Activated naive CD8-positive, alpha-beta T cell treated with anti-CD3 and anti-CD28 coated beads for 36 hours (primary cell): ENCODE measurements around the gene HSBP1. TPM values are rescaled to one million over a fixed set of nuclear protein-coding genes. Genes with fewer than 3 reads are reported as not detected.

Experiments used
- DNase-seq: peaks from one replicate; pipeline ENCODE4 v3.0.0; 2021
- H3K27ac Mint-ChIP-seq: one replicate; pipeline ENCODE4 v1.8.0; 2022; ENCODE audit warnings: mild to moderate bottlenecking, moderate library complexity, mixed read lengths
- H3K27me3 Mint-ChIP-seq: one replicate; pipeline ENCODE4 v1.8.0; 2022; ENCODE audit warnings: mild to moderate bottlenecking, mixed read lengths
- H3K36me3 Mint-ChIP-seq: one replicate; pipeline ENCODE4 v1.8.0; 2021; ENCODE audit warnings: mild to moderate bottlenecking, mixed read lengths
- H3K4me1 Mint-ChIP-seq: one replicate; pipeline ENCODE4 v1.8.0; 2021; ENCODE audit warnings: mixed read lengths
- H3K4me3 Mint-ChIP-seq: one replicate; pipeline ENCODE4 v1.8.0; 2022; ENCODE audit warnings: mild to moderate bottlenecking, moderate library complexity, mixed read lengths
- H3K9me3 Mint-ChIP-seq: one replicate; pipeline ENCODE4 v1.8.0; 2022; ENCODE audit warnings: mixed read lengths
- total RNA-seq, 2 experiments: library from RNA; stranded (reverse); gene quantifications; one replicate each; pipeline ENCODE4 v1.2.3, GENCODE V29; 2021

Gene HSBP1
- total RNA-seq, 2 experiments from 2014 or later, result 70.6 to 82.0 TPM

DNA sequence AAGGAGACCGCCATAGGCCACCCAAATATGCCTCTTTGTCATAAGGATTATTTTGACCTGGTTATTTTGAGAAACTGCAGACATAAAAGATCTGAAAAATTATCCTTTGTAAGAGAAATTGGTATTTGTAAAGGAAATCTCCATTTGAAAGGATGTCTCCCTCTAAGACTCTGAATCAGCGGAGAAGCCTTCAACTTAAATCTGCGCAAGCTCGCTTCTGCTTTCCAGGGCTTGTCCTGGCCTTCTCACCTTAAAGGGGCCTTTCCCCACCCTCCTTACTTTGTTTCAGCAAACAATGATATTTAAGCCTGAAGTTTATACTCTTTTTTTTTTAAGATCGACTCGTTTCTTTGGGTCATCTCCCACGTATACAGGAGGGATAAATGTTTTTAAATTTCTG is 34.5 kb downstream of the HSBP1 start:
- peaks cover 26% of the 10 kb centered on the region for H3K27me3 Mint-ChIP-seq
- no peak overlapping the region for H3K27ac Mint-ChIP-seq
- no peak for DNase-seq
- H3K9me3 Mint-ChIP-seq, result no peaks in the 10 kb centered on the region
- H3K4me3 Mint-ChIP-seq, result no peak overlapping the region
- H3K4me1 Mint-ChIP-seq, result no peaks in the 10 kb centered on the region
- no peaks in the 10 kb centered on the region for H3K36me3 Mint-ChIP-seq

DNA sequence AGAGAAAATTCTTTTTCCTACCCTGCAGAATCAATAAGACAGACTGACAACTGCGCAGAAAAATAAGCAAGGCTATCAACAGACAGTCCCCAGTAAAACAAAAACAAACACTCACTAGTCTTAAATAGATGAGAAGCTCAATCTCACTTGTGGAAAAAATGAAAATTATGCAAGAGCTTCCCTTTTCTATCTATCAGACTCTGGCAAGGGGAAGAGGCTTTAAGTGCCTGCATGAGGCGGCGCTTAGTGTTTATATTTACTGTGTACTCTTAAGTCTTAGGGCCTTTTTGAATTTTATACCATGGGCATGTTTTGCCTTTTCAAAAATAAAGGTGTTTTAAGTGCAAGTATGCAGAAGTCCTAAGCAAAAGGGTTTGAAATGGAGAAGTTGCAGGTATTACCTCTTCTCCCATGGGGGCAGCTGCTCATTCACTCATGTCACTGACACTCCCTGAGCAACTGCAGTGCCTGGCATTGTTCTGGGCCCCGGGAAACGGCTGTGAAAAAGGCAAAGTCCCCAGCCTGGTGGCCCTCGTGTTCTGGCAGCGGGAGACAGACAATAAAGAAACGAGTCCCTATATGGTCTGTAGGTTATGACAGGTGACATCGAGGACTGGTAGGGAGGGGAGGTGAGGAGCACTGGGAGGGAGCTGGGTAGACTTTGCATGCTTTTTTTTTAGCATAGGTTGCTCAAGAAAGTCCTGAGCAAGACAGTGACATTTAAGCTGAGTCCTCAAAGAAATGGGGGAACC is 35.2 kb downstream of the HSBP1 start:
- no peak for DNase-seq
- H3K9me3 Mint-ChIP-seq, result no peaks in the 10 kb centered on the region
- no peak overlapping the region for H3K27ac Mint-ChIP-seq
- no peaks in the 10 kb centered on the region for H3K4me1 Mint-ChIP-seq
- H3K27me3 Mint-ChIP-seq, result peaks cover 19% of the 10 kb centered on the region
- H3K36me3 Mint-ChIP-seq, result no peaks in the 10 kb centered on the region
- H3K4me3 Mint-ChIP-seq, result no peak overlapping the region

- H3K4me1 Mint-ChIP-seq, result no peaks in the 10 kb centered on the region
- H3K9me3 Mint-ChIP-seq, result no peaks in the 10 kb centered on the region
- no peak for DNase-seq
- no peak overlapping the region for H3K27ac Mint-ChIP-seq
- H3K4me3 Mint-ChIP-seq, result no peak overlapping the region
- H3K36me3 Mint-ChIP-seq, result no peaks in the 10 kb centered on the region
- H3K27me3 Mint-ChIP-seq, result peaks cover 12% of the 10 kb centered on the region
Observed at GRCh38 chr16:83843657-83844056, 35.9 kb downstream of the HSBP1 start.

DNA sequence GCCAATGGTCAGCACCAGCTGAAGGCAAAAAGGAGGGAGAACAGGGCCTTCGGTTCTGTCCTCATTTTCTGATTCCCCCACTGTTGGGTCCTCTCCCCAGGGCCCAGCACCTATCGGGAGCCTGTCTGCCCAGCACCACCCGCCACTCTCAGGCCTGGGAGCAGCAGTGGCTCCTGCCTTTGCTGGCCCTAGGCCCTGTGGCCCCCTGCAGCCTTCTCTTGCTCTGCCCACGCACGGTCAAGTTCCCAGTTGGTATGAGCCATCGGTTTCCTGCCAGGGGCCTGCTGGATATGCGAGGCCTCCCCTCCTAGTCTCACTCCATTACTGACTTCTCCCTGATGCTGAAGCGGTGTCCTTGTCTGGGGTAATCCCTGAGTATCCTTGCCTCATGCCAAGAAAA is 37.5 kb downstream of the HSBP1 start:
- Mint-ChIP-seq H3K36me3 (no peaks in the 10 kb centered on the region), H3K27me3 (peaks cover under 1% of the 10 kb centered on the region), H3K4me1 (no peaks in the 10 kb centered on the region), H3K27ac (no peak overlapping the region), H3K9me3 (no peaks in the 10 kb centered on the region), H3K4me3 (no peak overlapping the region)
- no peak for DNase-seq

GRCh38 chr16:83847371-83848225 is 39.8 kb downstream of the HSBP1 start:
- no peak overlapping the region for H3K4me3 Mint-ChIP-seq

GRCh38 chr16:83849421-83849820 is 41.6 kb downstream of the HSBP1 start:
- Mint-ChIP-seq H3K4me3 (no peak overlapping the region), H3K27ac (no peak overlapping the region), H3K9me3 (no peaks in the 10 kb centered on the region), H3K4me1 (peaks cover 3% of the 10 kb centered on the region), H3K36me3 (no peaks in the 10 kb centered on the region), H3K27me3 (no peaks in the 10 kb centered on the region)
- DNase-seq, result no peak

More at GRCh38 chr16:83847371-83848225, 39.8 kb downstream of the HSBP1 start:
- Mint-ChIP-seq H3K27ac (no peak overlapping the region), H3K27me3 (no peaks in the 10 kb centered on the region), H3K9me3 (no peaks in the 10 kb centered on the region), H3K4me1 (peaks cover under 1% of the 10 kb centered on the region), H3K36me3 (no peaks in the 10 kb centered on the region)
- DNase-seq, result no peak

DNA sequence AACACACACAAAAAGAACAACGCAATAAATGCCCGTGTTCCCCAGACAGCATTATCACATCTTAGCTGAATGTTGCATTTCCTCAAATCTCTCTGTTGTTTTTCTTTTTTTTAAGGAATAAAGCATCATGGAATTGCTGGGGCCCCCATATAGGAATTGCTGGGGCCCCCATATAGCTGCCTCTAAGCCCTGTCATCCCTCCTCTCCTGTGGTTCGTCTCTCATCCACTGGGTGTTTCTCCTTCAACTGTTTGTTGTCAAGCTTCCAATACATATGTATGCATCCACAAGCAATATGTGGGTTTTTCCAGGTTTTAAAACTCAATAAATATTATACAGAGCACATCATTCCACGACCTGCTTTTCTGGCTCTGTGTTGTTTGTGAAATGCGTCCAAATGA is 43.2 kb downstream of the HSBP1 start:
- Mint-ChIP-seq H3K4me1 (peaks cover 3% of the 10 kb centered on the region), H3K9me3 (no peaks in the 10 kb centered on the region), H3K27me3 (no peaks in the 10 kb centered on the region), H3K36me3 (no peaks in the 10 kb centered on the region), H3K27ac (no peak overlapping the region), H3K4me3 (no peak overlapping the region)
- no peak for DNase-seq

DNA sequence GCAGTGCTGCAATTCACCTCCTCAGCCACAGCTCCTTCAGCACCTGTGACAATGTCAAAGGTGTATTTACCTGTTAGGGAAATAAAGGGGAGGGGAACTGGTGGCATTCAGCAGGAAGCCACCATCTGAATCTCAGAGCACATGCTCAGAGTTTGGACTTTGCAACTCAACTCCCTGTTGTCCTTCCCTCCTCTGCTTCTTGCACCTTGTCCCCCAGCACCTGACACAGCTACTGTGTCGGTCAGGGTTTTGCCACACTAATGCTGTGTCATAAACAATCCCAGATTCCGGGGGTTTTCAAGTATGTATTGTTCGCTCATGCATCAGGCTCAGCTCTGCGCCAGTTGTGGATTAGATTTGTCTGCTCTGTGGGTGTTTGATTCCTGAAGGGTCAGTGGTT is 43.7 kb downstream of the HSBP1 start:
- H3K9me3 Mint-ChIP-seq, result no peaks in the 10 kb centered on the region
- no peak overlapping the region for H3K4me3 Mint-ChIP-seq

DNA sequence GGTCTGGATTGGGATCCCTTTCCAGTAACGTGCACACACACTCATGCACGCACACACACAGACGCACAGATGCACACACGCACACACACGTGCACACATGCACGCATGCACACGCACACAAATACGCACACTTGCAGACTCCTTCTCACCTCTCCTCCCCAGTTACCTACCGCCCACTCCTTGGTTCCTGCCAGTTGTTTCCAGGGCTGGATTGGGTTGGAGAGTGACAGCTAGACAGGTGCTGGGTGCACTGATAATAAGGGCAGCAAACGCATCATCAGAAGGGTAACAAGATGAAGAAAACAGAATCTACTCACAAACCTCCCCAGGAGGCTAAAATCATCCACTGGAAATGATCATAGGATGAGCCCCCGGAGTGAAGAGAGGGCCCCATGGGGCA is 45.0 kb downstream of the HSBP1 start:
- H3K4me1 Mint-ChIP-seq, result peaks cover 3% of the 10 kb centered on the region
- no peaks in the 10 kb centered on the region for H3K36me3 Mint-ChIP-seq
- no peak for DNase-seq
- no peaks in the 10 kb centered on the region for H3K9me3 Mint-ChIP-seq
- no peak overlapping the region for H3K27ac Mint-ChIP-seq
- H3K27me3 Mint-ChIP-seq, result peaks cover 3% of the 10 kb centered on the region
- no peak overlapping the region for H3K4me3 Mint-ChIP-seq

More for the DNA sequence above, 43.7 kb downstream of the HSBP1 start:
- no peaks in the 10 kb centered on the region for H3K36me3 Mint-ChIP-seq
- no peaks in the 10 kb centered on the region for H3K27me3 Mint-ChIP-seq
- no peak overlapping the region for H3K27ac Mint-ChIP-seq
- H3K4me1 Mint-ChIP-seq, result peaks cover 3% of the 10 kb centered on the region
- no peak for DNase-seq

GRCh38 chr16:83853834-83854233 is 46.1 kb downstream of the HSBP1 start:
- peaks cover 3% of the 10 kb centered on the region for H3K27me3 Mint-ChIP-seq
- no peak for DNase-seq

DNA sequence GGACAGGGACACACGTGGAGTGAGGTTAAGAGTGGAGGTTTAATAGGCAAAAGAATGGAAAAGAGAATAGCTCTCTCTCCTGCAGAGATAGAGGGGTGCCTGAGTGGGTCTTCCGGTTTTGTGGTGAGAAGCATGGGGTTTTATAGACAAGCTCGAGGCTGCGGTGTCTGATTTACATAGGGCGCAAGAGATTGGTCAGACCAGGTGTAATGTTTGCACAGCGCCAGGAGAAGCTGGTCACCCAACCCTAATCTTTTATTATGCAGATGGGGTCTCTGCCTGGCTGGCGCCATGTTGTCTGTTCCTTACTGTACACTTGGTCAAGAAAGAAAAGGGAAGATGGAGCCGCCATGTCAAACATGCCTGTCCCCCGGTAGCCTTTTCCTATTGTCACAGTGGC is 46.6 kb downstream of the HSBP1 start:
- DNase-seq, result no peak
- Mint-ChIP-seq H3K36me3 (no peaks in the 10 kb centered on the region), H3K9me3 (no peaks in the 10 kb centered on the region), H3K27me3 (peaks cover 3% of the 10 kb centered on the region), H3K4me1 (peaks cover 3% of the 10 kb centered on the region), H3K4me3 (no peak overlapping the region), H3K27ac (no peak overlapping the region)

More at GRCh38 chr16:83853834-83854233, 46.1 kb downstream of the HSBP1 start:
- Mint-ChIP-seq H3K36me3 (no peaks in the 10 kb centered on the region), H3K27ac (no peak overlapping the region), H3K4me3 (no peak overlapping the region), H3K9me3 (no peaks in the 10 kb centered on the region), H3K4me1 (peaks cover 3% of the 10 kb centered on the region)

GRCh38 chr16:83856792-83857191 is 49.0 kb downstream of the HSBP1 start:
- peaks cover 3% of the 10 kb centered on the region for H3K4me1 Mint-ChIP-seq
- H3K4me3 Mint-ChIP-seq, result no peak overlapping the region
- no peaks in the 10 kb centered on the region for H3K36me3 Mint-ChIP-seq
- no peaks in the 10 kb centered on the region for H3K9me3 Mint-ChIP-seq
- H3K27me3 Mint-ChIP-seq, result peaks cover 3% of the 10 kb centered on the region
- H3K27ac Mint-ChIP-seq, result no peak overlapping the region
- DNase-seq, result no peak

DNA sequence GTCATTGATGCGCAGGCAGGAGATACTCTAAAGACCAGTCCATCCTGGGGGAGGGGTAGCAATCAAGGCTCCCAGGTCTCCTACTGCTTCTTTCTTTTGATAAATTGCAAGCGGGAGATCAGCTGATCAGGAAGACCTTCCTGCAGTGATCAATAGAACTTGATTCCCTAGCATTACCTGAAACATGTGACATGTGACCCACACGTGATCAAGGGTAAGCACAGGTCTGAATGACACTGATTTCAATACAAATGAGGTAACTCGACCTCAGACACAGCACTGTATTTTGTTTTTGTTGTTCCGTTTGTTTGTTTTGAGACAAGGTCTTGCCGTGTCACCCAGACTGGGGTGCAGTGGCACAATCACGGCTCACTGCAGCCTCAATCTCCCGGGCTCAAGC is 51.5 kb downstream of the HSBP1 start:
- Mint-ChIP-seq H3K27ac (no peak overlapping the region), H3K27me3 (peaks cover 3% of the 10 kb centered on the region), H3K9me3 (no peaks in the 10 kb centered on the region), H3K36me3 (no peaks in the 10 kb centered on the region), H3K4me1 (no peaks in the 10 kb centered on the region), H3K4me3 (no peak overlapping the region)
- DNase-seq, result no peak

- Mint-ChIP-seq H3K4me3 (no peak overlapping the region), H3K27ac (no peak overlapping the region), H3K36me3 (peaks cover 3% of the 10 kb centered on the region), H3K9me3 (peaks cover 8% of the 10 kb centered on the region), H3K4me1 (no peaks in the 10 kb centered on the region), H3K27me3 (peaks cover 21% of the 10 kb centered on the region)
- DNase-seq, result no peak
Observed at GRCh38 chr16:83862661-83863060, 54.9 kb downstream of the HSBP1 start.

- Mint-ChIP-seq H3K9me3 (peaks cover 8% of the 10 kb centered on the region), H3K36me3 (peaks cover 3% of the 10 kb centered on the region), H3K27ac (no peak overlapping the region), H3K4me1 (no peaks in the 10 kb centered on the region), H3K27me3 (peaks cover 27% of the 10 kb centered on the region), H3K4me3 (no peak overlapping the region)
- no peak for DNase-seq
Observed at GRCh38 chr16:83863682-83864081, 55.9 kb downstream of the HSBP1 start.
